Caco-2 (cell line): ENCODE data around the gene GRID1. TPM values are rescaled to one million over a fixed set of nuclear protein-coding genes. Genes with fewer than 3 reads are reported as not detected.
A peak's percentile ranks its signal among the peaks of the same experiment; 100 is the strongest.

Source experiments
- BruUV-seq: library from RNA; stranded (reverse); fragments of 400-500 nt; replicated peaks from 2 replicates; lab custom pipeline; 2021; lab: Mats Ljungman, UMichigan
- CTCF ChIA-PET: fragments of 300-600 bp; sonication (Branson Sonifier 250); formaldehyde crosslinking; loops from one replicate; lab custom pipeline; 2022; ENCODE audit warnings: antibody characterized with exemption; lab: Charles Lee
- POLR2A ChIA-PET: fragments of 300-600 bp; sonication (Branson Sonifier 250); formaldehyde crosslinking; loops from one replicate; lab custom pipeline; 2022; ENCODE audit warnings: antibody characterized with exemption; lab: Charles Lee
- DNase-seq, 2 experiments: peaks; one replicate each; pipeline versions ENCODE4 v3.0.0 to v3.0.0-alpha.2; 2020 to 2022
- H3K27me3 ChIP-seq: replicated peaks from 2 replicates; pipeline ENCODE4 v1.6.0; 2011; ENCODE audit warnings: low read length; ENCODE audit not compliant: control insufficient read depth, insufficient read depth
- H3K36me3 ChIP-seq: 2 replicates; pipeline ENCODE4 v1.5.1; 2011; ENCODE audit warnings: low read length; ENCODE audit not compliant: control insufficient read depth, insufficient read depth
- H3K4me1 ChIP-seq: fragments of 250-450 bp; sonication (Bioruptor Pico); 2 replicates; pipeline ENCODE4 v1.5.1; 2020; ENCODE audit warnings: mild to moderate bottlenecking
- H3K4me3 ChIP-seq: 2 replicates; pipeline ENCODE4 v1.5.1; 2011; ENCODE audit warnings: low read depth, mild to moderate bottlenecking, control low read depth, low read length
- H3K9me3 ChIP-seq: fragments of 250-450 bp; sonication (Bioruptor Pico); 2 replicates; pipeline ENCODE4 v1.5.1; 2020; ENCODE audit warnings: mild to moderate bottlenecking, moderate library complexity
- H3K27ac Mint-ChIP-seq: one replicate; pipeline ENCODE4 v1.8.0; 2022; ENCODE audit warnings: mixed read lengths; ENCODE audit not compliant: unreplicated experiment
- H3K27me3 Mint-ChIP-seq: one replicate; pipeline ENCODE4 v1.8.0; 2022; ENCODE audit warnings: mixed read lengths; ENCODE audit not compliant: insufficient read depth, unreplicated experiment
- H3K36me3 Mint-ChIP-seq: one replicate; pipeline ENCODE4 v1.8.0; 2022; ENCODE audit warnings: mild to moderate bottlenecking, mixed read lengths; ENCODE audit not compliant: insufficient read depth, unreplicated experiment
- H3K4me1 Mint-ChIP-seq: one replicate; pipeline ENCODE4 v1.8.0; 2022; ENCODE audit warnings: low read depth, mixed read lengths; ENCODE audit not compliant: unreplicated experiment
- H3K4me3 Mint-ChIP-seq: one replicate; pipeline ENCODE4 v1.8.0; 2022; ENCODE audit warnings: mild to moderate bottlenecking, moderate library complexity, mixed read lengths; ENCODE audit not compliant: unreplicated experiment
- H3K9me3 Mint-ChIP-seq: one replicate; pipeline ENCODE4 v1.8.0; 2022; ENCODE audit warnings: mixed read lengths; ENCODE audit not compliant: unreplicated experiment
- intact Hi-C: fragments of 100-400 bp; cut with micrococcal nuclease; formaldehyde crosslinking; loops from one replicate; pipeline ENCODE4 v1.10.0; 2022; ENCODE audit not compliant: unreplicated experiment
- total RNA-seq: library from RNA; stranded (reverse); gene quantifications from 2 replicates; pipeline ENCODE4 v1.2.3, GENCODE V29; 2022
- TF ChIP-seq, protein P1 (sequence below), 2 experiments: fragments of 200-600 bp in 1 of 2; IDR thresholded peaks; 1 replicate in 1 of 2; 2 replicates in 1 of 2; pipeline versions ENCODE4 v1.5.1 to v1.8.0; 2011 to 2022; ENCODE audit warnings: antibody characterized with exemption in 1 of 2, control low read depth in 1 of 2, inconsistent platforms in 1 of 2, low read depth in 1 of 2, low read length in 1 of 2, mild to moderate bottlenecking in 1 of 2, moderate library complexity in 1 of 2; ENCODE audit not compliant: insufficient read depth in 1 of 2, severe bottlenecking in 1 of 2, unreplicated experiment in 1 of 2

Gene GRID1
- total RNA-seq, 1 experiment from 2014 or later, result 8.0 TPM

DNA sequence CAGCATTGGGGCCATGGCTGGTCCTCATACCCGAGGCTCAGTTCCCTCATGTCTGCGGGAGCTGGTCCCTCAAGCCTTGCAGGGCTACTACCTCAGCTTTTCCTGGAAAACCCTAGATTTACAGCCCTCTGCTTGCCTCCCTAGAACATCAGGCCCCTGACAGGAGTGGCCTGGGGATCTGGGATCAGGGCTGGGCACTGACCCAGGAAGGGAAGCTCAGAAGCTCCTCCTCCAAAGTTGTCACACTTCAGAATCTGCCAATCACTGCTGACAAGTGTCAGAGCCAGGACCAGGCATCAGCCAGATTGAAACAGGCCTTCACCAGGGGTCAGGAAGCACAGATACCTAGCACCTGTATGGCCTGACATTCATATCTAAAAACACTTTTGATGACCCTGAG is 115.2 kb downstream of the GRID1 start:
- no peaks in the 10 kb centered on the region for H3K36me3 ChIP-seq
- Mint-ChIP-seq H3K27me3 (no peaks in the 10 kb centered on the region), H3K9me3 (no peaks in the 10 kb centered on the region), H3K27ac (no peak overlapping the region), H3K36me3 (no peaks in the 10 kb centered on the region), H3K4me1 (no peaks in the 10 kb centered on the region), H3K4me3 (no peak overlapping the region)
- intact Hi-C loops, result no loop called here
- H3K4me1 ChIP-seq, result no peaks in the 10 kb centered on the region
- BruUV-seq, result no TSS peak
- TF ChIP-seq, protein P1, sequence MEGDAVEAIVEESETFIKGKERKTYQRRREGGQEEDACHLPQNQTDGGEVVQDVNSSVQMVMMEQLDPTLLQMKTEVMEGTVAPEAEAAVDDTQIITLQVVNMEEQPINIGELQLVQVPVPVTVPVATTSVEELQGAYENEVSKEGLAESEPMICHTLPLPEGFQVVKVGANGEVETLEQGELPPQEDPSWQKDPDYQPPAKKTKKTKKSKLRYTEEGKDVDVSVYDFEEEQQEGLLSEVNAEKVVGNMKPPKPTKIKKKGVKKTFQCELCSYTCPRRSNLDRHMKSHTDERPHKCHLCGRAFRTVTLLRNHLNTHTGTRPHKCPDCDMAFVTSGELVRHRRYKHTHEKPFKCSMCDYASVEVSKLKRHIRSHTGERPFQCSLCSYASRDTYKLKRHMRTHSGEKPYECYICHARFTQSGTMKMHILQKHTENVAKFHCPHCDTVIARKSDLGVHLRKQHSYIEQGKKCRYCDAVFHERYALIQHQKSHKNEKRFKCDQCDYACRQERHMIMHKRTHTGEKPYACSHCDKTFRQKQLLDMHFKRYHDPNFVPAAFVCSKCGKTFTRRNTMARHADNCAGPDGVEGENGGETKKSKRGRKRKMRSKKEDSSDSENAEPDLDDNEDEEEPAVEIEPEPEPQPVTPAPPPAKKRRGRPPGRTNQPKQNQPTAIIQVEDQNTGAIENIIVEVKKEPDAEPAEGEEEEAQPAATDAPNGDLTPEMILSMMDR (IDR thresholded peaks at IDR 0.05; ENCODE audit: insufficient read depth in 1 of 2, low read depth in 1 of 2, low read length in 1 of 2, severe bottlenecking in 1 of 2, unreplicated experiment in 1 of 2), result no peak
- peak in 1 of 2 experiments; percentile 17 for DNase-seq
- no peaks in the 10 kb centered on the region for H3K27me3 ChIP-seq
- ChIA-PET CTCF (no interaction called here), POLR2A (no interaction called here)
- H3K9me3 ChIP-seq, result no peaks in the 10 kb centered on the region
- no peak overlapping the region for H3K4me3 ChIP-seq

DNA sequence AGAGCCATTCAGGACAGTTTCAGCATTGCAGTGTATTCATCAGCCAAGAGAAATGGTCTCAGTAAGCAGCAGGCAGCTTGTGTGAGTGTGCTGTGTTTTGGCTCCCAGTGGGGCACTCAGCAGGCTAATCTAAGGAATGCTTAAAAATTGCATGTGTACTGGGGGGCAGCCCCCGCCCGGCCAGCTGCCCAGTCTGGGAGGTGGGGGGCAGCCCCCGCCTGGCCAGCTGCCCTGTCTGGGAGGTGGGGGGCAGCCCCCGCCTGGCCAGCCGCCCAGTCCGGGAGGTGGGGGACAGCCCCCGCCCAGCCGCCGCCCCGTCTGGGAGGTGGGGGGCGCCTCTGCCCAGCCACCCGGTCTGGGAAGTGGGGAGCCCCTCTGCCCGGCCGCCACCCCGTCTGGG is 116.2 kb downstream of the GRID1 start:
- H3K9me3 ChIP-seq, result no peaks in the 10 kb centered on the region
- Mint-ChIP-seq H3K27me3 (no peaks in the 10 kb centered on the region), H3K4me1 (no peaks in the 10 kb centered on the region), H3K4me3 (no peak overlapping the region), H3K27ac (no peak overlapping the region), H3K9me3 (no peaks in the 10 kb centered on the region), H3K36me3 (no peaks in the 10 kb centered on the region)
- peak in 1 of 2 experiments; percentile 12 for DNase-seq
- TF ChIP-seq, protein P1 (IDR thresholded peaks at IDR 0.05; ENCODE audit: insufficient read depth in 1 of 2, low read depth in 1 of 2, low read length in 1 of 2, severe bottlenecking in 1 of 2, unreplicated experiment in 1 of 2), result no peak
- intact Hi-C loops, result no loop called here
- H3K36me3 ChIP-seq, result no peaks in the 10 kb centered on the region
- H3K4me3 ChIP-seq, result no peak overlapping the region
- H3K4me1 ChIP-seq, result no peaks in the 10 kb centered on the region
- no peaks in the 10 kb centered on the region for H3K27me3 ChIP-seq
- POLR2A ChIA-PET, result no interaction called here
- CTCF ChIA-PET, result no interaction called here
- no TSS peak for BruUV-seq

DNA sequence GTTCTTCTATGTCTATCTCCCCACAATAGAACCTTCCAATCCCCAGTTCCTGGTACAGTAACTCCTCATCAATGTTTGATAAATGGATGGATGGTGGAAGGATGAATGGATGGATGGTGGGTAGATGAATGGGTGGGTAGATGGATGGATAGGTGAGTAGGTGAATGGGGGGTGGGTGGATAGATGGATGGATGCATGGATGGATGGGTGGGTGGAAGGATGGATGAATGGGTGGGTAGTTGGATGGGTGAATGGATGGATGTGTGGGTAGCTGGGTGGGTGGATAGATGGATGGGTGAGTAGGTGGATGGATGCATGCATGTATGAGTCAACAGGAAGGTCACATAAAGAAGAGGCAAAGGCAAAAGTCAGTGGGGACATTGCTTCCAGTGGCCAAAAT is 116.8 kb downstream of the GRID1 start:
- H3K36me3 Mint-ChIP-seq, result no peaks in the 10 kb centered on the region
- no peaks in the 10 kb centered on the region for H3K9me3 ChIP-seq
- no peaks in the 10 kb centered on the region for H3K4me1 Mint-ChIP-seq
- POLR2A ChIA-PET, result no interaction called here
- intact Hi-C loops, result no loop called here
- no TSS peak for BruUV-seq
- CTCF ChIA-PET, result no interaction called here
- H3K27ac Mint-ChIP-seq, result no peak overlapping the region
- H3K4me3 Mint-ChIP-seq, result no peak overlapping the region
- no peaks in the 10 kb centered on the region for H3K27me3 Mint-ChIP-seq
- H3K36me3 ChIP-seq, result no peaks in the 10 kb centered on the region
- H3K27me3 ChIP-seq, result no peaks in the 10 kb centered on the region
- peak in 1 of 2 experiments; percentile 2 for DNase-seq
- TF ChIP-seq, protein P1 (IDR thresholded peaks at IDR 0.05; ENCODE audit: insufficient read depth in 1 of 2, low read depth in 1 of 2, low read length in 1 of 2, severe bottlenecking in 1 of 2, unreplicated experiment in 1 of 2), result no peak
- H3K4me1 ChIP-seq, result no peaks in the 10 kb centered on the region
- no peaks in the 10 kb centered on the region for H3K9me3 Mint-ChIP-seq
- no peak overlapping the region for H3K4me3 ChIP-seq
